HUES6 (cell line): ENCODE measurements around the gene SEPTIN10.
A peak's percentile ranks its signal among the peaks of the same experiment; 100 is the strongest.

ENCODE experiments used
- H3K27ac ChIP-seq: 2 replicates; pipeline ENCODE4 v1.7.0; 2013; ENCODE audit warnings: low read depth, mild to moderate bottlenecking, low read length, inconsistent platforms
- H3K27me3 ChIP-seq: 2 replicates; pipeline ENCODE4 v1.6.1; 2013; ENCODE audit warnings: low read length; ENCODE audit not compliant: control insufficient read depth, insufficient read depth
- H3K36me3 ChIP-seq: 2 replicates; pipeline ENCODE4 v1.6.1; 2013; ENCODE audit warnings: low read length; ENCODE audit not compliant: control insufficient read depth, insufficient read depth
- H3K4me1 ChIP-seq: 2 replicates; pipeline ENCODE4 v1.6.1; 2013; ENCODE audit warnings: low read length; ENCODE audit not compliant: control insufficient read depth, insufficient read depth
- H3K4me3 ChIP-seq: 2 replicates; pipeline ENCODE4 v1.5.1; 2013; ENCODE audit warnings: low read depth, low read length
- H3K9ac ChIP-seq: one replicate; pipeline ENCODE4 v1.6.1; 2013; ENCODE audit warnings: mild to moderate bottlenecking, low read length
- H3K9me3 ChIP-seq: 2 replicates; pipeline ENCODE4 v1.6.1; 2013; ENCODE audit warnings: low read depth, low read length; ENCODE audit not compliant: control insufficient read depth, insufficient read depth

Gene SEPTIN10

GRCh38 chr2:109614715-109615636 is 1.2 kb upstream of the SEPTIN10 start:
- H3K4me3 ChIP-seq = peak overlapping the region; percentile 91
- peak overlapping the region; percentile 84 for H3K9ac ChIP-seq
- H3K27me3 ChIP-seq = peaks cover 12% of the 10 kb centered on the region
- peaks cover 18% of the 10 kb centered on the region for H3K4me1 ChIP-seq
- no peaks in the 10 kb centered on the region for H3K36me3 ChIP-seq
- peak overlapping the region; percentile 41; the same call in 1 of the 2 replicates for H3K27ac ChIP-seq
- no peaks in the 10 kb centered on the region for H3K9me3 ChIP-seq

- peaks cover 12% of the 10 kb centered on the region for H3K27me3 ChIP-seq
- peak overlapping the region; percentile 83; the same call in 1 of the 2 replicates for H3K27ac ChIP-seq
- H3K9ac ChIP-seq = peak overlapping the region; percentile 76
- peak overlapping the region; percentile 91 for H3K4me3 ChIP-seq
- no peaks in the 10 kb centered on the region for H3K9me3 ChIP-seq
- peaks cover 33% of the 10 kb centered on the region for H3K4me1 ChIP-seq
- H3K36me3 ChIP-seq = no peaks in the 10 kb centered on the region
Observed at GRCh38 chr2:109613081-109613921, 465 bp downstream of the SEPTIN10 start.

- Histone ChIP-seq H3K27me3 (peaks cover 12% of the 10 kb centered on the region), H3K27ac (no peak overlapping the region), H3K4me3 (peak overlapping the region; percentile 91; the same call in 1 of the 2 replicates), H3K36me3 (no peaks in the 10 kb centered on the region), H3K9ac (no peak overlapping the region), H3K9me3 (no peaks in the 10 kb centered on the region), H3K4me1 (peaks cover 39% of the 10 kb centered on the region)
Observed at GRCh38 chr2:109611467-109612095, 2.2 kb downstream of the SEPTIN10 start.

GRCh38 chr2:109609352-109610024 is 4.3 kb downstream of the SEPTIN10 start:
- no peaks in the 10 kb centered on the region for H3K9me3 ChIP-seq
- H3K4me1 ChIP-seq = peaks cover 37% of the 10 kb centered on the region
- peak overlapping the region; percentile 39; the same call in 1 of the 2 replicates for H3K27ac ChIP-seq
- no peaks in the 10 kb centered on the region for H3K27me3 ChIP-seq
- peak overlapping the region; percentile 16; the same call in 1 of the 2 replicates for H3K4me3 ChIP-seq
- no peaks in the 10 kb centered on the region for H3K36me3 ChIP-seq
- H3K9ac ChIP-seq = no peak overlapping the region

GRCh38 chr2:109607766-109608165 is 6.0 kb downstream of the SEPTIN10 start:
- H3K9ac ChIP-seq = no peak overlapping the region
- H3K4me1 ChIP-seq = peaks cover 37% of the 10 kb centered on the region
- no peak overlapping the region for H3K4me3 ChIP-seq
- no peaks in the 10 kb centered on the region for H3K36me3 ChIP-seq
- no peaks in the 10 kb centered on the region for H3K27me3 ChIP-seq
- no peak overlapping the region for H3K27ac ChIP-seq
- H3K9me3 ChIP-seq = no peaks in the 10 kb centered on the region

GRCh38 chr2:109604597-109604996 is 9.2 kb downstream of the SEPTIN10 start:
- no peaks in the 10 kb centered on the region for H3K36me3 ChIP-seq
- no peak overlapping the region for H3K4me3 ChIP-seq
- H3K9me3 ChIP-seq = no peaks in the 10 kb centered on the region
- no peaks in the 10 kb centered on the region for H3K27me3 ChIP-seq
- H3K4me1 ChIP-seq = peaks cover 50% of the 10 kb centered on the region
- H3K27ac ChIP-seq = no peak overlapping the region
- H3K9ac ChIP-seq = no peak overlapping the region

- Histone ChIP-seq H3K4me3 (no peak overlapping the region), H3K27me3 (no peaks in the 10 kb centered on the region), H3K27ac (no peak overlapping the region), H3K9me3 (no peaks in the 10 kb centered on the region), H3K36me3 (no peaks in the 10 kb centered on the region), H3K4me1 (peaks cover 31% of the 10 kb centered on the region), H3K9ac (no peak overlapping the region)
Observed at GRCh38 chr2:109602617-109603188, 11.1 kb downstream of the SEPTIN10 start.

GRCh38 chr2:109601783-109602182 is 12.0 kb downstream of the SEPTIN10 start:
- Histone ChIP-seq H3K9me3 (no peaks in the 10 kb centered on the region), H3K27ac (no peak overlapping the region), H3K36me3 (peaks cover 3% of the 10 kb centered on the region; the same call in 1 of the 2 replicates), H3K4me1 (peaks cover 28% of the 10 kb centered on the region), H3K9ac (no peak overlapping the region), H3K27me3 (no peaks in the 10 kb centered on the region), H3K4me3 (no peak overlapping the region)

GRCh38 chr2:109597283-109597682 is 16.5 kb downstream of the SEPTIN10 start:
- Histone ChIP-seq H3K9ac (no peak overlapping the region), H3K36me3 (peaks cover 3% of the 10 kb centered on the region; the same call in 1 of the 2 replicates), H3K4me3 (no peak overlapping the region), H3K27ac (no peak overlapping the region), H3K27me3 (no peaks in the 10 kb centered on the region), H3K4me1 (peaks cover 24% of the 10 kb centered on the region), H3K9me3 (no peaks in the 10 kb centered on the region)

- Histone ChIP-seq H3K27me3 (no peaks in the 10 kb centered on the region), H3K9ac (no peak overlapping the region), H3K9me3 (no peaks in the 10 kb centered on the region), H3K4me3 (no peak overlapping the region), H3K27ac (no peak overlapping the region), H3K36me3 (peaks cover 6% of the 10 kb centered on the region), H3K4me1 (peaks cover 7% of the 10 kb centered on the region)
Observed at GRCh38 chr2:109595644-109596043, 18.1 kb downstream of the SEPTIN10 start.
